Measurements from ENCODE around the gene SLC5A5.

DNA sequence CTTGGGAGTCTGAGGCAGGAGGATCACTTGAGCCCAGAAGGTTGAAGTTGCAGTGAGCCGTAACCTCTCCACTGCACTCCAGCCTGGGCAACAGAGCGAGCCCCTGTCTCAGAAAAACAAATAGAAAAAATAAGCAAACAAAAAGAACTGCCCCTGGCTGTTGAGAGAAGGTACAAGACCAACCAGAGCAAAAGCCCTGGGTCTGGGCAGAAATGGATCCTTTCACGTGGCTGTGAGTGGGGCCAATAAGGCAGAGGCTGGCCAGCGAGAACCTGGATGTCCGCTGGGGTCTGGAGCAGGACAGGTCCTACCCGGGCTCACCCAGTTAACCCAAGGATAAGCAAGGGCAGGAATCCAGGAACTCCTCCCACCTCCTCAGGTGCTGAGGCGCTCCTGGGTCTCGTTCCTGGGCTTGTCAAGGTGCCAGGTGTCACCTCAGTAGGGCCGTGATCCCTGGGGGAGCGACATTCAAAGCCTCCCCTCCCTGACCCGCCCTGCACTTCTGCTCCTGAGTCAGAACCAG lies 4.7 kb upstream of the SLC5A5 start:
- TF ChIP-seq, protein P1, sequence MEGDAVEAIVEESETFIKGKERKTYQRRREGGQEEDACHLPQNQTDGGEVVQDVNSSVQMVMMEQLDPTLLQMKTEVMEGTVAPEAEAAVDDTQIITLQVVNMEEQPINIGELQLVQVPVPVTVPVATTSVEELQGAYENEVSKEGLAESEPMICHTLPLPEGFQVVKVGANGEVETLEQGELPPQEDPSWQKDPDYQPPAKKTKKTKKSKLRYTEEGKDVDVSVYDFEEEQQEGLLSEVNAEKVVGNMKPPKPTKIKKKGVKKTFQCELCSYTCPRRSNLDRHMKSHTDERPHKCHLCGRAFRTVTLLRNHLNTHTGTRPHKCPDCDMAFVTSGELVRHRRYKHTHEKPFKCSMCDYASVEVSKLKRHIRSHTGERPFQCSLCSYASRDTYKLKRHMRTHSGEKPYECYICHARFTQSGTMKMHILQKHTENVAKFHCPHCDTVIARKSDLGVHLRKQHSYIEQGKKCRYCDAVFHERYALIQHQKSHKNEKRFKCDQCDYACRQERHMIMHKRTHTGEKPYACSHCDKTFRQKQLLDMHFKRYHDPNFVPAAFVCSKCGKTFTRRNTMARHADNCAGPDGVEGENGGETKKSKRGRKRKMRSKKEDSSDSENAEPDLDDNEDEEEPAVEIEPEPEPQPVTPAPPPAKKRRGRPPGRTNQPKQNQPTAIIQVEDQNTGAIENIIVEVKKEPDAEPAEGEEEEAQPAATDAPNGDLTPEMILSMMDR (conservative IDR thresholded peaks at IDR 0.05; ENCODE audit: low read length) = no peak
- TF ChIP-seq EZH2phosphoT487 (IDR thresholded peaks at IDR 0.05; ENCODE audit: borderline replicate concordance) = no peak
